ENCODE data around the gene GAS2L1.

The GAS2L1 gene

DNA sequence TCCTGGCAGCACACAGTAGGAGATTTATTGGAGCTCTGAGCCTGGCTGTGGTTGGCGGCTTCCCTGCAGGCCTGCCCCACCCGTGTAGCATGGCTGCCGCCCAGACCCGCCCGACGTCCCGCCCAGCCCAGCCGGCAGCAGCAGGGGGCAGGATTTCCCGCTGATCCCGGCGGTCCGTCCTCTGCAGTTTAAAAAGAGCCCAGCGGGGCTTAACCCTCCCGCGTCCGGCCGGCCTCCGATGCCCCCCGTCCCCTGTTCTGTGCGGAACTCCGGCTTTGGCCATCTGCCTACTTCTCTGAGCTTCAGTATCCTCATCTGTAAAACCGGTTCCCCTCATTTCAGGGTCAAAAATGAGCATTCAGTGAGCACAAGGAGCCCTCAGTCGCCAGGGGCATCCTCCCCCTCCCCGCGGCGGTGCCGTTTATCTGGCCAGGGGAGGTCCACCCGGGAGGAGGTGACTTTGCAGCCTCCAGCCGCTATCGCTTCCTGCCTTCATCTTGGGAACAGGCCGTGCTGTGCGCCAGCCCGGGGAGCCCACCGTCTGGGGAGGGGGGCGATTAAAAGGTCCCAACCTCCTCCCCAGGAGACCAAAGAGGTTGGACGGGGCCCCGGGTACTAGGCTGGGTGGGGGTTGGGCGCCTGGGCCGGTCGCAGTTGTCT is at the start of gene GAS2L1:
GAS2L1 (plus strand) TSS at position 476 of the 660 bp plus-strand sequence. CDS start 1,456 bp downstream, outside the sequence.
- peak; percentile 31 to 43 for DNase-seq (ENCODE audit: low read depth in 2 of 2)

DNA sequence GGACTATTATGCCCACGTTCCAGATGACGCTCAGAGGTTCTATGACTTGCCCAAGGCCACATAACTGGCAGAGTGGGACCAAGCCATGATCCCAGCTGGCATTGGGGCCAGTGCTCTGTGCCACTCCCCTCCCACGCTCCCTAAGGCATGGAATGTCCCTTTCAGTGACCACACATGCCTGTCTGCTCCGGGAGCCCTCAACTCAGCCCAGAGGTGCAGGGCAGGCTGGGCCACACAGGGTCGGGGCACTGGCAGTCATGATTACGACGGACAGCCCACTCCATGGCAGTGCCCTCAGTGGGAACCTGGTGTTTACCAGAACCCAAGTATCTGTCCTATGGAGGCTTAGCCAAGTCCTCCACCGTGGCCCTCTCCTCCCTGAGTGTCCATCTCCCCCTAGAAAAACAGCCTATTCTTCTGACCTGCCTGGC is 48.7 kb upstream of the GAS2L1 start:
- DNase-seq (ENCODE audit: low read depth in 2 of 2): no peak

DNA sequence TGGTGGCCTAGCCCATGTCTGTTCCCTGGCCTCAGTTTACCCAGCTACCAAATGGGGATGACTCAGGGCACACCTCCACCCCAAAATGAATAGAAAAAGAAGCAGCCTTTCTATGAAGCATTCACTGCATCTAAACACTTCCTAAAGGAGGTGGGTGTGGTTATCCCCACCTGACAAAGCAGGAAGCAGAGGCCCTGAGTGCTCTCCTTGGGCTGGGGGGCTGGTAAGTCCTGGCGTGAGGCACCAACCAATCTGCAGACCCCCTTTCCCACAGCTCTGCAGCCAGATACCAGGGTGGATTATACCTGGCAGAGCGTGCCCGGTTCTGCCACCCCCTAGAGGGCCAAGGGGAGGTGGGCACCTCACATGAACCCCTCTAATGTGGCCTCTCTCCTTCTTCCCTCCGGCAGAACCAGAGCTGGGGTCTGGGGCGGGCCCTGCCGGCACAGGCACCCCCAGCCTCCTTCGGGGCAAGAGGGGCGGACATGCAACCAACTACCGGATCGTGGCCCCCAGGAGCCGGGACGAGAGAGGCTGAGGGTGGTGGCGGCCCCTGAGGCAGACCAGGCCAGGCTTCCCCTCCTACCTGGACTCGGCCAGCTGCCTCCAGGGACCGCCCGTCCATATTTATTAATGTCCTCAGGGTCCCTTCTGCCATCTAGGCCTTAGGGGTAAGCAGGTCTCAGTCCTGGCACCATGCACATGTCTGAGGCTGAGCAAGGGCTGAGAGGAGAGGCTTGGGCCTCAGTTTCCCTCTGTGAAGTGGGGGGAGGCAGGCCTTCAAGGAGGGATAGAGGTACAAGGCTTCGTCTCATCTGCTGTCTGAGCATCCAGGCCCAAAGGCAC is 47.8 kb upstream of the GAS2L1 start:
- no peak for DNase-seq (ENCODE audit: low read depth in 2 of 2)

DNA sequence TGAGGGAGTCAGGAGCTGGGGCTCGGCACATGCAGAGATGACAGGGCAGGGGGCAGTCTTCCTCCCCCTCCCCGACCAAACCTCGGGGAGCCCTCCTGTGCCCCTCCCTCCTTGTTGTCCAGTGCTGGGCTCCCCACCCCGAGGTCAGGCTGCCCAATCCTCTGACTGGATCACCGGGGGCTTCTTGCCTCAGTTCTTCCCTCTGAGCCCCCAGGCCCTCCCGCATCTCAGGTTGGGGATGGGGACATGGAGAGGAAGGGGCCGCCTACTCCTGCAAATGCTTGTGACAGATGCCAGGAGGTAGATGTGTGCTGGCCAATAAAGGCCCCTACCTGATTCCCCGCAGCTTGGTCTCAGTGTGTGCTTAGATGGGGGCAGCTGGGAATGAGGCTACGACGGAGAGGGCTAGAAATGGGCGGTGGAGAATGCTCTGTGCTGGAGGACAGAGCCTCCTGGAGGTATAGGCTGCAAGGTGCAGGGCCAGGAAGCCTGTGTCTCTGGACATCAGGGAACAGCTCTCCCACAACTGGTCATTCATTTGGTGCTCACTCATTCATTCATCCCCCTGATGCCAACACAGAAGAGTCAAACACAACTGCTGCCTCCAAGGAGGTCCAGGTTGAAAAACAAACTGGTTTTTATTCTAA is 47.1 kb upstream of the GAS2L1 start:
- no peak for DNase-seq (ENCODE audit: low read depth in 2 of 2)

DNA sequence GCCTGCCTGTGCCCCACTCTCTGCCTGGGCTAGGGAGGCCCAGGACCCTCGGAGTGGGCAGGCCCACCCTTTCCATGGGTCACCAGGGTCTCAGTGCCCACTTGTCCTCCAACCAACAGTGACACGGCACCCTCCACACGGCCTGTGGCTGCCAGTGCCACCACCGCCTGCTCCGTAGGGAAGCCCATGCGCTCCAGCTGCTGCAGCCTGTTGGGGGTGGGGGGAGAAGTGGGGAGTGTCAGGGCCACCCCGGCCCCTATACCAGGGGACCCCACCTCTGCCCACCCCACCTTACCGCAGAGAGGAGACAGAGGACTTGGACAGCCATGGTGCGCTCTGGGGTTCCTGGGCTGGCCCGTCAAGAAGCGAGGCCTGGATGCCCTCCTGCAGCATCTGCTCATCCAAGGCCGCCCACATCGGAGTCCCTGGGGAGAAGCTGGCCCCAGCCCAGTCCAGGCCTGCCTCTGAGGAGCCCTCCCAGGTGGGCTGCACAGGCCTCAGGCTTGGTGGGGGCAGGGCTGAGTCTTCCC is 46.4 kb upstream of the GAS2L1 start:
- no peak for DNase-seq (ENCODE audit: low read depth in 2 of 2)

DNA sequence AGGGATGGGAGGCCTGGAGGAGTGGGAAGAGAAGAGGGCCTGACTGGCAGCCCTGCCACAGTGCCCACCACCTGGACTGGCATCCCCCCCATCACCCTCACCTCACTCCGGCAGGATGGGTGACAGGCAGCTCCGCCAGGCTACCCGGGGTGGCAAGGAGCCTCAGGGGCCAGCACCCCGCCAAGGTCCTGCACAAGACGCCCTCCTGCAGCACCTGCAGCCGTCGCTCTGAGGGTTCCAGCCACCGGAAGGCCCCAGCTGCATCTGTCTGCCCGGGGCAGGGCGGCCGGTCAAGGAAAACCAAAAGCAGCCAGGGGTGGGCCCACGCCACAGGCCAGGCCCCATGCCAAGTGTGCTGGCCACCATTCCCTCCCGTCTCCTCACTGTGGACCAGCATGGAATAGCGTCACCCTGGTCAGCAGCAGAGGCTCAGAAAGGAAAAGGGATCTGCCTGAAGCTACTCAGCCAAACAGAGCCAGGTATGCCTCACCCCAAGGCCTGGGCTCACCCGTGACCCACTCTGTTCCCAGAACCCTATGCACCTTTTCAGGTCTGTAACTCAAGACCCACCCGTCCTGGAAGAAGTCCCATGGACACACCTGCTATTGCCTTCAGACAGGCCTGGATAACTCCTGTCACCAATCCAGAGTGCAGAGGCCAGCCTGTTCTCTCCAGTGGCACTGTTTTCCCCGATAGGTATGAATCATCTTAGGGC is 45.7 kb upstream of the GAS2L1 start:
- no peak for DNase-seq (ENCODE audit: low read depth in 2 of 2)

DNA sequence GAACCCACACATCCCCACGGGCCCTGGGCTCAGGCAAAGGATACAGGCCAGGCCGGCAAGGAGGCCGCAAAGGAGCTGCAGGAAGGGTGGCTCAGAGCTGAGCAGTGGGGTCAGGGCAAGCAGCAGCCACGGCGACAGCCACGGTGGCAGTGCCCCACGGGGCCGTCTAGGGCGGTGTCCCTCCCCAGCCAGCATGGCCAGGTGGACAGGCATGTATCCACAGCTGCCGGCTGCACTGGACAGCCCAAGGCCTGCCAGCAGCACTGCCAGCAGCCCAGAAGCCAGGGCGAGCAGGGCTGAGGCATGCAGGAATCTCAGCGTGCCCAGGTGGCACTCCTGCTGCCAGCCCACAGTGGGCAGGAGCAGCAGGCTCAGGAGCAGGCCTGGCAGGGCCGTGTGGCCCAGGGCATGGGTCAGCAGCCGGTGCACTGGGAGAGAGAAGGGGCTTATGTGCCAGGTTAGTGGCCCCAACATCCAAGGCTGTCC is 42.6 kb upstream of the GAS2L1 start:
- DNase-seq (ENCODE audit: low read depth in 2 of 2): no peak

DNA sequence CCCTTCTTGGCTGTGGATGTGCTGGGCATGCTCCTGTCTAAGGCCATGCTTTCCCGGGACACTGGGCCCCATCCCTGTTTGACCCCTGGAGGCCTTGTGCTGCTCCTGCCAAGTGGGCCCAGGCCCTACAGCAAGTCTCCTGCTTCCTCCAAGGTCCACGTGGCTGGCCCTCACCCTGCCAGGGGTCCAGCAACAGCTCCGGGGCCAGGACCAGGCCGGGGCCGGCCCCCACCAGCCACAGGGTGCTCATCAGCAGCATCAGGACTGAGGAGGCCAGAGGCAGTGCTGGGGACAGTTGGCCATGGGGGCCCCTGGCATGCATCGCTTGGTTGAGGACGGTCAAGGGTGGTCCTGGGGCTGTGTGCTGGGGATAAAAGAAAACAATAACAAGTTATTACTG is 41.1 kb upstream of the GAS2L1 start:
- DNase-seq (ENCODE audit: low read depth in 2 of 2): no peak

DNA sequence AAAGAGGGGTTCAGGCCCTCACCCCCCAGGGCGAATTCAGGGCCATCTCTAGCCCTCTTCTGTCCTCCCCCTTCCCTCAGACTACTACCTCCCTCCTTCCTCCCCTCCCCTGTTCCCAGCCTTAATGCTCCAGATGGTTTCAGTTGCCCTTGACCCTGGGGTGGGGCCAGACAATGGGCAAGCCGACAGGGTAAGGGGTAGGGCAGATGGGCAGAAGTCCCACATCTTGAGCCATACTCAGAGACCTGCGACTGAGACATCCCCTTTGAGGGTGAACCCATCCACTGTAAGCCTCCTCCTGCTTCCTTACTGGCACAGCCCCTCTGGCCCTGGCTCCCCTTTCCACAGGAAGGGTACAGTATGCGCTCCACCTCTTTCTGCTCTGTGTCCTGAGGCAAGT is 40.5 kb upstream of the GAS2L1 start:
- DNase-seq (ENCODE audit: low read depth in 2 of 2): no peak

DNA sequence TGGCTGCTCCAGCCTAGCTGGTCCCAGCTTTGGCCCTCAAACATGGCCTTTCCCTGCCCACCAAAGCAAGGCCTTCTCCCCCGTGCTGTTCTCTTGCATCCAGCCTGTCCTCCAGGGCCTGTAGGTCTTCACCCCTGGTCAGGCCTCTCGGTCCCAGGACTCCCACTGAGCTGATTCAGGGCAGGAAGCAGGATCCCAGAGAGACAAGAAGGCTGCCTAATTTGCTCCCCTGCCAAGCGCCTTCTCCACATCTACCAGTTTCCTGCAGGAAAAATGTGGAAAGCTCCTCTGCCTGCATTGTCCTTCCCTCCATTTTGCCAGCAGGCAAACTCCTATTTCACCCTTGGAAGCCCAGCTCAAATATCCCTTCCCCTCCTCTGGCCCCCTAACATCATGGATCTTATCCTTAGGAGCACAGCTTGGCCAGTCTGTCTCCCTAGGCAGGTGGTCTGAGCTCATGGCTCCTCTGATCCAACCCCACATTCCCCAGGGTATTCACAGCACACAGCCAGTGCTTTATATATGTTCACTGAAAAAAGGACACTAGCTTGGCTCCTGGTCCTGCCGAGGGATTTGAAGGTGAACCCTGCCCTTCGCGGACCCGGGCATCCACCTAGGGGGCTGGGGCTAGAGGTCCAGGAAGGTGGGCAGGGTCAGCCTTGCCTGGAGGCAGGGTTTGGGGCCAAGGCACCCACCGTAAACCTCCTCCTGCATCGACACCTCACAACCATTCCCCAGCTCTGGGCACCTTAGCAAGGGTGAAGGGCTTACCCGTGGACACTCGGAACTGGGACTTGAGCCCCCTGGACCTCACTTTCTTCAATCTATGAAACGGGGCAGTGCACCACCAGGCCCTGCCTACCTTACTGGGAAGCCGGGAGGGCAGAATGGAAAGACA is 39.6 kb upstream of the GAS2L1 start:
- DNase-seq (ENCODE audit: low read depth in 2 of 2): no peak

DNA sequence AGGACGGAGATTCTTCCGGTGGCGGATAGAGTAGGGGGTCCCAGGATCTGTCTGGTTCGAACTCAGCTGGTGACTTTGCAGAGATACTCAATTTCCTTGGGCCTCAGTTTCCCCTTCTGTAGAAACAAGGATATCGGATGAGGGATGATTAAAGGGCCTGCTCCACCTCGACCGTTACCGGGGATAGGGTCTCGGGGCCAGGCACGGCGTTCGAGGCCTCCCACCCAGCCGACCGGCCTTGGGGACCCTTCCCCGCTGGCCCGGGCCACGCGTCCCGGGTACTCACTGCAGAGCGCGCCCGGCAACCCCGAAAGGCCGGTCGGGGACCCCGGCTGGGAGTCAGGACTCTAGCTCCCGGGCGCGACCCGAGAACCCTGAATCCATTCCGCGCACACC is 39.0 kb upstream of the GAS2L1 start:
- no peak for DNase-seq (ENCODE audit: low read depth in 2 of 2)

DNA sequence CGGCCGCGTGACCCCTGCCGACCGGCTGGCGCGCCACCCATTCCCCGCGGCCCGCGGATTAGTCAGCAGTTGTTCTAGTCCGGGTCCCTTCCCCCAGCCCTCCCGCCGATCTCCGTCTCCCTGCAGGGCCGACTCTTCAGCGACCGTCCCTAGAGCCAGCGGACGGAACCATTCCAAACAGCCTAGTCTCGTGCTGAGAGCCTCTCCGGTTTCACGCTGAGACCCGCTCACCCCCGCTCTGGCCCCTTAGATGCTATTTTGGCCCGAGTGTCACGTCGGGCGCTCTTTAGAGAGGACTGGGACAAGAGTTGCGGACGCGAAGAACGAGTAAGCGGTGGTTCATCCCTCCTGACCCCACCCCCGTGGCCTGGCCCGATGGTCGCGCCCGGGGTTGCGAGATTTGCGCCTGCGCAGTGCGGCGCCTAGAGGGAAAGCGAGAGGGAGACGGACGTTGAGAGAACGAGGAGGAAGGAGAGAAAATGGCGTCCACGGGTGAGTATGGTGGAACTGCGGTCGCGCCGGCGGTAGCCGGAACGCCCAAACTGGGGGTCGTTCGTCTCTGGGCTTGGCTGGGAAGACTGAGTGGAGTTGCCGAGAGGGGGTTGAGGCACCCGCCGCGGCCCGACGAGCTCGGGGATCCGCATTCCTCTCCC is 38.5 kb upstream of the GAS2L1 start, which contains the start of the genes EWSR1 and RHBDD3:
EWSR1 (plus strand) TSS at position 411 of the 653 bp plus-strand sequence; CDS start at position 480, 69 bp downstream.
RHBDD3 (minus strand) TSS at position 124 of the 653 bp plus-strand sequence. CDS start 2,355 bp downstream, outside the sequence.
- DNase-seq (ENCODE audit: low read depth in 2 of 2): peak; percentile 96

DNA sequence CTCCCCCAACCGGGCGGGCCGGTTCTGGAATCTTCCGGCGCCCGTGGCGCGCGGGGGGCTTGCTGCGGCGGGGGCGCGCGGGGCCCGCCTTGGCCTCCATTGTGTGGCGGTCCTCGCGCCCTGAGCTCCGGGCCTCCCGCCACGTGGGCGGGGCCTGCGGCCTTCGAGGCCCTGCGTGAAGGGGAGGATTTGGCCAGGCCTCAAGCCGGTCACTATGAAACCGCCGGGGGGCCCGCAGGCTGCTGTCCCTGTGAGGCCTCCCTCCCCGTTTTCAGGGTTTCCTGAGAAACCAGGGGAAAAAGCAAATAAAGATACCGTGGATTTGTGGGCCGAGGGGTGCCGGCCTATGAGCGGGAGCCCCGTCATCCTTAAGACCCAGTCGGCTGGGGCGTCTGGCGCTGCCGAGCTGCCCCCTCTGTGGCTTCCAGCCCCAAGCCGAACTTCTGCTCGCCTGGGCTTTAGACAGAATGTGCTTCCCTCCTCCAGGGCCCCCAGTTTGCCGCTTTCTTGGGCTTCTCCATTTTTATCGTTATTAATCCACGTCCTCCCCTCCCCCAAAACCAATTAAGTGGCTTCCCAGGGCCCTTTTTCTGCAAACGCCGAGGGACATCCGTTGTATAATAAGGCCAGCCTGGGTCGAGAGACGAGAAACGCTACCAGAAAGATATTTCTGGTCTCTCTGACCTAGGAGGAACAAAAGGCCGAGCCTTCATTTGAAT is 37.8 kb upstream of the GAS2L1 start:
- DNase-seq (ENCODE audit: low read depth in 2 of 2): peak in 1 of 2 experiments; percentile 38

DNA sequence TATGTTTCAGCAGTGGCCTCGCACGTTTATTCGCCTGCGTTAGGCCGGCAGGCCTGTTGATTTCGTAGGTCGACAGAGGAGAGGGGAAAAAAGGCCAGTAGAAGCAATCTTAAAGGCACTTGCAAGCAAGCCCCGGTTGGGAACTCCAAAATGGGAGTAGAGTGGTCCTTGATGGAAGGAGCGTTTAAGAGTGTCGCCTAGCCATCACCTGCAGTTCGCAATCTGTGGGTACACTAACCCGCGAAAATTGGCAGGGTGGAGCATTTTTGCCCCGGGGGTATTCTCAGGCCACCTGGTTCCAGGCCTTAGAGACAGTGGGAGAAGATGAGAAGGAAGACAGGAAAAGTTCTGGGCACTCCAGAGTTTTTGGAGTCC is 37.2 kb upstream of the GAS2L1 start:
- no peak for DNase-seq (ENCODE audit: low read depth in 2 of 2)

DNA sequence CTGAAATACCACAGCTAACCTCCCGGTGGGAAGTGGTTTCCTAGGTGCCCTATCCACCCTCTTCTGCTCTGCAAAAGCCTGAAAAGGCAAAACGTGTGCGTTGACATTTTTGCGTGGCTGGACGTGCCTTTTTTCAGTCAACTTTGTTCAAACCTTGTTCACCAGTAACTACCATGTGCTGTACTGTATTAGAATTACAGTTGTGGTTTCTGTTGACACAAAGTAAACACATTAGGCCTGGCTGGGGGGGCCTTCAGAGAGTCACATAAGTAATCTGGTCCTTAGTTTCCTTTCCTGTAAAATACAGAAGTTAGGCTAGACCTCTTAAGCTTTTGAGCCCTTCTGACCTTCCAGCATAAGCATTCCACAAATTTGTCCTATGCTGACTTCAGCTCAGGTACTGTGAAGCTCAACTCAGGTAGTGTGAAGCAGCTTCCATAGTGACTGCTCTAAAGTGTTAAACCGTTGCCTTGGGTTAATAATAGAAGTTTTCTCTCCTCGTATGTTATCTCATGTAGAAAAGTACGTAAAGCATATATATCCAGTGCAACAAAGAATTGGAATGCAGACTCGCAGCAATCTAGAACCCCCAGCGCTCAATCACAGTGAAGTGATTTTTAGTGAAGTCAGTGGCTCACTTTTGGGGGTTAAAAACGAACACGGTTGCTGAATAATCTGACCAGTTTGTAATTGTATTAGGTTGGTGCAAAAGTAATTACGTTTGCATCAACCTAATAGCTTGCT is 36.5 kb upstream of the GAS2L1 start:
- no peak for DNase-seq (ENCODE audit: low read depth in 2 of 2)

DNA sequence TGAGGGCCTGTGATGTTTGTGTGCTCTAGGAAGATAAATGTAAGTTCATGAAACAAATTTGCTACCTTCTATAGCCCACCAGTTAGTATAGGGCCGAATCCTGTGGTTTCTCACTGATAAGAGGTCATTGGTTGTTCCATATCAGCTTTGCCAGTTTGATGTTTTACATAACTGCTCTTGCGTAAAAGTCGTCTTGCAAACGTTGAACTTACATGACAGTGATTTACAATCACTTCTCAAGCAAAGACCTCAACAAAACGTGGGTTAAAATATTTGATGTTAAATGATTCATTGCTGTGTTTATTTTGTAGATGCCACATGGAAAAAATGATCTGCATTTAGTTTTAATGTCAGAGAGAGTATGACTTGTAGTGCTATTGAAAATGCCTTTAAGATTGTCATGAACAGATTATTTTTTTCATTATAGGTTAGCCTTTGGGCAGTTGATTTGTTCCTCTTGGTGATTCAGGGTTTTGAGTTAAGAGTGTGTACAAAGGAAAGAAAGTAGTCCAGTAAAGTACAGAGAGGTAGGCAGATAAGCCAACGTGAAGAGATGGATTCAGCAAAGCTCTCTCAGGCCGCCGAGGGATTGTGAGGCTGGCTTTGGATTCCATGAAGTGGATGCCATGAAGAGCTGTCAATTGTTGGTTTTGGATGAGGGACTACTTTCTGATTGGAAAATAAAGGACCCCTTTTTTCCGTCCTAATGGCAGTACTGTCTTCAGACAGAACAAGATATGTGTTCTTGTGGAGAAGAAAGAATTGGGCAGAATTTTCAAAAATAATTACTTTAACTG is 35.8 kb upstream of the GAS2L1 start:
- DNase-seq (ENCODE audit: low read depth in 2 of 2): peak in 1 of 2 experiments; percentile 8

DNA sequence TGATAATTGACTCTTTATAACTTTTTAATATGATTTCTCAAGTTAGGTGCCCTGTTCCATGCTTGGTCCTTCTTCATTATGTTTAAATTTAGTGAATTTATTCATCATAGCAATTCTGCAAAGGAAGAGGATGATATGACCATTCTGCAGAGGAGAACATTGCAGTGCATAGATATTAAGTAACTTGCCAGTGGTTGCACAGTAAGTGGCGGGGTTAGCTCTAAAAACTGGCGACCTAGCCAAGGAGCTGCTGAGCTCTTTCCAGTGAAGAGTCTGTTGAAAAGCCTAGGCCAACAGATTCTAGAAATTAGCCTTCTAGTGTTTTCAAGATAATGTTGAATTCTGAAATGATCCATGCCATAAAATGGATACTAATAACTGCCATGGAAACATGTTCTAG is 33.8 kb upstream of the GAS2L1 start:
- DNase-seq (ENCODE audit: low read depth in 2 of 2): no peak

DNA sequence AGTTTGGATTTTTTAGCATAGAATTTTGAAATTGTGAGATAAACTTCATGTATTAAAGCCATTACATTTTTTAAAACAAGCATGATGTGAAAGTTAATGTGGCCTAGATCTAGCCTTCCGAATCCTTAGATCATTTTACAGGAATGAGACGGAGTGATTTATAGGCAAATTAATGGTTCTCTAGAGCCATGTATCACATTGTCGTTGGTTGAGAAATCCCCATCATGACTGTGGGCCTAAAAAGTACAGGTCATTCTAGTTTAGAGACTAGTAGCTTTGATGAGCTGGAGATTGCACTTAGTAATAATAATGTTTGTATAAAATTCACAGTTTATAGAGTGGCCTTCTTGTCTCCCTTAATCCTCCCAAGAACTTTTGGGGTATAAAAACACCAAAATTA is 31.3 kb upstream of the GAS2L1 start:
- no peak for DNase-seq (ENCODE audit: low read depth in 2 of 2)

Measured in fibroblast of skin of left quadriceps (primary cell).